H1 (cell line): ENCODE results near the gene TRAPPC3. TPM values are rescaled to one million over a fixed set of nuclear protein-coding genes. Genes with fewer than 3 reads are reported as not detected.
A peak's percentile ranks its signal among the peaks of the same experiment; 100 is the strongest.

ENCODE experiments used
- CTCF ChIA-PET: fragments of 300-600 bp; sonication (Branson Sonifier 250); formaldehyde crosslinking; loops from one replicate; lab custom pipeline; 2021; ENCODE audit not compliant: partially characterized antibody; lab: Charles Lee
- POLR2A ChIA-PET: fragments of 300-600 bp; sonication (Branson Sonifier 250); formaldehyde crosslinking; loops from one replicate; lab custom pipeline; 2021; ENCODE audit warnings: inconsistent platforms; ENCODE audit not compliant: partially characterized antibody; lab: Charles Lee
- DNase-seq, 2 experiments: peaks; one replicate each; pipeline versions ENCODE4 v3.0.0 to v3.0.0-alpha.2; 2010 to 2022; ENCODE audit warnings: low spot score in 2 of 2, low read depth in 1 of 2, mixed read lengths in 1 of 2
- FAIRE-seq: peaks from 2 replicates; lab custom pipeline; 2011; peaks lifted over from hg19 to GRCh38; lab: Jason Lieb, UNC
- H2AFZ ChIP-seq: 2 replicates; pipeline ENCODE4 v1.8.1; 2012; ENCODE audit warnings: low read length, inconsistent platforms
- H2AK5ac ChIP-seq: 2 replicates; pipeline ENCODE4 v1.6.1; 2013; ENCODE audit warnings: low read depth, low read length
- H2BK120ac ChIP-seq: replicated peaks from 2 replicates; pipeline ENCODE3; 2013; ENCODE audit warnings: low read depth, low read length, inconsistent platforms
- H2BK12ac ChIP-seq: 2 replicates; pipeline ENCODE4 v1.6.1; 2013; ENCODE audit warnings: low read depth, low read length
- H2BK15ac ChIP-seq: 2 replicates; pipeline ENCODE4 v1.6.1; 2013; ENCODE audit warnings: low read length
- H2BK20ac ChIP-seq: 2 replicates; pipeline ENCODE4 v1.6.1; 2013; ENCODE audit warnings: low read length
- H2BK5ac ChIP-seq: 2 replicates; pipeline ENCODE4 v1.6.1; 2013; ENCODE audit warnings: low read depth, low read length
- H3K14ac ChIP-seq: 2 replicates; pipeline ENCODE4 v1.6.1; 2013; ENCODE audit warnings: inconsistent platforms; ENCODE audit not compliant: insufficient read length
- H3K18ac ChIP-seq: 2 replicates; pipeline ENCODE4 v1.6.1; 2013; ENCODE audit warnings: low read length; ENCODE audit errors: extremely low read depth
- H3K23ac ChIP-seq: 2 replicates; pipeline ENCODE4 v1.6.1; 2013; ENCODE audit warnings: inconsistent platforms; ENCODE audit not compliant: insufficient read length
- H3K23me2 ChIP-seq: 2 replicates; pipeline ENCODE4 v1.6.1; 2013; ENCODE audit warnings: low read depth, low read length
- H3K27ac ChIP-seq: 2 replicates; pipeline ENCODE4 v1.6.1; 2011; ENCODE audit warnings: low read depth, low read length, inconsistent platforms
- H3K27me3 ChIP-seq, 4 experiments: replicated peaks in 1 of 4; 1 replicate in 1 of 4; 2 replicates in 3 of 4; pipeline versions ENCODE4 v1.6.1 to v1.8.1; 2011 to 2013; ENCODE audit warnings: low read length in 3 of 4, mild to moderate bottlenecking in 3 of 4, inconsistent platforms in 2 of 4, mixed read lengths in 2 of 4, moderate library complexity in 1 of 4; ENCODE audit not compliant: control insufficient read depth in 3 of 4, insufficient read depth in 3 of 4; ENCODE audit errors: extremely low read depth in 1 of 4
- H3K36me3 ChIP-seq, 4 experiments: 2 replicates each; pipeline versions ENCODE4 v1.6.1 to v1.8.1; 2011 to 2013; ENCODE audit warnings: mild to moderate bottlenecking in 4 of 4, low read length in 3 of 4, moderate library complexity in 2 of 4, control low read depth in 1 of 4, inconsistent platforms in 1 of 4; ENCODE audit not compliant: insufficient read depth in 4 of 4, control insufficient read depth in 2 of 4
- H3K4ac ChIP-seq: replicated peaks from 2 replicates; pipeline ENCODE3; 2013; ENCODE audit warnings: low read length, low read depth, mixed read lengths, inconsistent platforms; ENCODE audit not compliant: insufficient read length
- H3K4me1 ChIP-seq, 4 experiments: replicated peaks in 1 of 4; 1 replicate in 1 of 4; 2 replicates in 3 of 4; pipeline versions ENCODE4 v1.6.1 to v1.8.1; 2011 to 2013; ENCODE audit warnings: low read length in 3 of 4, inconsistent platforms in 2 of 4, mixed read lengths in 1 of 4; ENCODE audit not compliant: insufficient read depth in 4 of 4, control insufficient read depth in 3 of 4
- H3K4me2 ChIP-seq, 2 experiments: 2 replicates each; pipeline versions ENCODE4 v1.6.1 to v1.8.1; 2011 to 2013; ENCODE audit warnings: low read depth in 2 of 2, low read length in 2 of 2, control low read depth in 1 of 2, inconsistent platforms in 1 of 2, mild to moderate bottlenecking in 1 of 2; ENCODE audit not compliant: insufficient read depth in 1 of 2
- H3K4me3 ChIP-seq, 4 experiments: fragments of 200-600, 300-600 bp in 1 of 4; sonication (generic), shearing (Covaris generic), sonication (Bioruptor Twin) in 1 of 4; 2 replicates each; pipeline versions ENCODE4 v1.5.1 to v1.8.1; 2011 to 2016; ENCODE audit warnings: low read length in 4 of 4, low read depth in 3 of 4, control low read depth in 2 of 4, inconsistent platforms in 2 of 4, mild to moderate bottlenecking in 2 of 4, mixed read lengths in 1 of 4, moderate library complexity in 1 of 4; ENCODE audit not compliant: insufficient read depth in 2 of 4; ENCODE audit errors: extremely low read depth in 1 of 4
- H3K56ac ChIP-seq: replicated peaks from 2 replicates; pipeline ENCODE3; 2013; ENCODE audit warnings: low read depth, mild to moderate bottlenecking, mixed read lengths, low read length, inconsistent platforms; ENCODE audit not compliant: insufficient read length
- H3K79me1 ChIP-seq: 2 replicates; pipeline ENCODE4 v1.6.1; 2013; ENCODE audit warnings: low read depth, low read length, control low read depth
- H3K79me2 ChIP-seq, 2 experiments: 2 replicates each; pipeline versions ENCODE4 v1.6.1 to v1.8.1; 2012 to 2013; ENCODE audit warnings: low read length in 2 of 2, mild to moderate bottlenecking in 2 of 2, inconsistent platforms in 1 of 2; ENCODE audit not compliant: insufficient read depth in 2 of 2, control insufficient read depth in 1 of 2
- H3K9ac ChIP-seq, 4 experiments: replicated peaks in 1 of 4; 1 replicate in 1 of 4; 2 replicates in 3 of 4; pipeline versions ENCODE4 v1.6.1 to v1.8.1; 2011 to 2013; ENCODE audit warnings: low read depth in 3 of 4, low read length in 3 of 4, control low read depth in 2 of 4, mild to moderate bottlenecking in 2 of 4, moderate library complexity in 2 of 4, inconsistent platforms in 1 of 4; ENCODE audit errors: extremely low read depth in 1 of 4
- H3K9me3 ChIP-seq, 2 experiments: 2 replicates each; pipeline versions ENCODE4 v1.6.1 to v1.8.1; 2012 to 2013; ENCODE audit warnings: mild to moderate bottlenecking in 2 of 2, moderate library complexity in 2 of 2, control low read depth in 1 of 2, inconsistent platforms in 1 of 2, low read depth in 1 of 2, low read length in 1 of 2, mixed read lengths in 1 of 2; ENCODE audit not compliant: insufficient read depth in 2 of 2
- H4K20me1 ChIP-seq, 2 experiments: replicated peaks in 1 of 2; 2 replicates each; pipeline versions ENCODE3 to v1.8.1; 2011 to 2013; ENCODE audit warnings: inconsistent platforms in 2 of 2, low read length in 2 of 2, mild to moderate bottlenecking in 1 of 2; ENCODE audit not compliant: insufficient read depth in 2 of 2, control insufficient read depth in 1 of 2
- H4K5ac ChIP-seq: 2 replicates; pipeline ENCODE4 v1.6.1; 2013; ENCODE audit warnings: low read length, low read depth, mixed read lengths, inconsistent platforms; ENCODE audit not compliant: insufficient read length
- H4K8ac ChIP-seq: 2 replicates; pipeline ENCODE4 v1.8.0; 2013; ENCODE audit warnings: mild to moderate bottlenecking, moderate library complexity, low read length, inconsistent platforms; ENCODE audit not compliant: insufficient read depth; ENCODE audit errors: extremely low read depth
- H4K91ac ChIP-seq: replicated peaks from 2 replicates; pipeline ENCODE3; 2013; ENCODE audit warnings: low read length, mixed read lengths, inconsistent platforms; ENCODE audit not compliant: insufficient read length
- ATF2 ChIP-seq: IDR thresholded peaks from 2 replicates; pipeline ENCODE4 v1.6.1; 2012; ENCODE audit warnings: low read length, inconsistent platforms
- BRCA1 ChIP-seq: IDR thresholded peaks from 2 replicates; pipeline ENCODE4 v1.6.1; 2012; ENCODE audit warnings: low read depth, low read length, improper control_type of control experiment
- CBX8 ChIP-seq: fragments of 300-800, 300-1000 bp; sonication (generic); IDR thresholded peaks from 2 replicates; pipeline ENCODE4 v1.7.1; 2016; ENCODE audit warnings: low read depth, low read length, borderline replicate concordance
- CHD2 ChIP-seq: IDR thresholded peaks from 2 replicates; pipeline ENCODE4 v1.6.1; 2012; ENCODE audit warnings: low read length, improper control_type of control experiment
- SAP30 ChIP-seq: fragments of 300-600 bp; sonication (generic); IDR thresholded peaks from 2 replicates; pipeline ENCODE4 v1.7.1; 2012; ENCODE audit warnings: low read length, moderate library complexity, mild to moderate bottlenecking, inconsistent platforms; ENCODE audit not compliant: insufficient read depth, insufficient replicate concordance
- TCF12 ChIP-seq: IDR thresholded peaks from 2 replicates; pipeline ENCODE4 v1.6.1; 2011; ENCODE audit warnings: low read depth, mild to moderate bottlenecking, low read length
- USF2 ChIP-seq: IDR thresholded peaks from 2 replicates; pipeline ENCODE4 v1.6.1; 2011; ENCODE audit warnings: low read length, improper control_type of control experiment
- WGBS, 2 experiments: shearing (Covaris generic) in 1 of 2; methylation state at CpG; one replicate each; pipeline versions ENCODE4 v1.1.6 to v1.1.7; 2013 to 2015; ENCODE audit warnings: low lambda C conversion rate in 2 of 2, mixed read lengths in 2 of 2, inconsistent platforms in 1 of 2, low coverage in 1 of 2, missing lambda C conversion rate in 1 of 2; ENCODE audit not compliant: insufficient replicate concordance in 2 of 2, insufficient coverage in 1 of 2, insufficient read length in 1 of 2; ENCODE audit errors: extremely low coverage in 1 of 2, missing lambda C conversion rate in 1 of 2; 5-methylcytosine and 5-hydroxymethylcytosine counted together
- polyA plus RNA-seq, 7 experiments: library from polyadenylated mRNA; depleted of rRNA in 3 of 7; stranded (reverse) in 5 of 7; unstranded in 2 of 7; fragments of >200 nt in 5 of 7; fragments of 200-250 nt in 2 of 7; gene quantifications; 1 replicate in 5 of 7; 2 replicates in 1 of 7; 4 replicates in 1 of 7; pipeline versions ENCODE4 v1.2.1 to v1.2.3, GENCODE V29; 2011 to 2013; ENCODE audit warnings: missing spikeins in 2 of 7, mixed read lengths in 2 of 7
- total RNA-seq: library from RNA; stranded (reverse); fragmentation: NEBNext Ultra II Directional; extraction: Animal tissue kit (Norgen Biotek cat#: 25700); gene quantifications from 2 replicates; pipeline ENCODE4 v1.2.1, GENCODE V29; 2021

The TRAPPC3 gene
- total and polyA plus RNA-seq, 2 of the 8 experiments (the other 6 are each of a cell fraction or from before 2014, with no cell fraction given) = 47.8 to 51.0 TPM

DNA sequence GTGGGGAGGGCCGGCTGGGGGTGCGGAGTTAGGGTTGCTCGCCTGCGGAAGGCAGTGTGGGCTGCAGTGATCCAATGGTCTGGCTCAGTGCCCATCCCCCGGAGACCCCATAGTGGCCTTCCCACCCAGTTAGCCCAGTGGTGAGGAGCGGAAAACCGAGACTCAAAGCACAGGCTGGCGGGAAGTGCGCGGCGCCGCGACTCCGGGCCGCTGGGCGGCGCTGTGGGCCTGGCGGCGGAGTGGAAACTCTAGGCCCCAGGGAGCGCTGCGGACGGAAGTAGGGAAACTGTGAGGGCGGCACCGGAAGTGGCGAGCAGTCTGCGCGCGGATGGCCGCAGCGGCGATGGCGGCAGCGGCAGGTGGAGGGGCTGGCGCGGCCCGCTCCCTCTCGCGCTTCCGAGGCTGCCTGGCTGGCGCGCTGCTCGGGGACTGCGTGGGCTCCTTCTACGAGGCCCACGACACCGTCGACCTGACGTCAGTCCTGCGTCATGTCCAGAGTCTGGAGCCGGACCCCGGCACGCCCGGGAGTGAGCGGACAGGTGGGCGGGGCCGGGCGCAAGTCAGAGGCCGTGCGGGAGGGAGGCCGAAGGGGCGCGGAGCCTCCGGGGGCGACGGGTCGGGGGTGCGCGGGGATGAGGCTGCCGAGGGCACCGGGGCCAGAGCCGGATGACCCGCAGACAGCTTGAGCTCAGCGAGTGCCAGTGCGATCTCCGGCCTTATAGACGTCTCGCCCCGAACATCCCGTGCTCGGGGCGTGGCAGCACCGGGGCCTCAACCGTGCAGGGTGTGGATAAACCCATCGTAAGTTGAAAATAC lies 60.5 kb downstream of the TRAPPC3 start, which contains the start of gene ADPRS:
Gene ADPRS, plus strand, starts transcription at position 316 of the 816 bp plus-strand sequence. Its CDS starts 13 bp downstream, at position 329.
- peak within 1 kb of the TSS; percentile 93; the same call in 1 of the 2 replicates for H4K8ac ChIP-seq
- H2BK20ac ChIP-seq = no peak within 1 kb of the TSS
- CTCF ChIA-PET = interaction anchor here (1.2 to 32.6 kb wide), 5 partner anchors 8 to 254 kb away, joined by 3 to 738 read pairs (median 4); partner anchors contain the start of gene TRAPPC3
- no peak within 1 kb of the TSS for H2BK120ac ChIP-seq
- H3K56ac ChIP-seq = peak within 1 kb of the TSS; percentile 62
- no peak within 1 kb of the TSS for H3K4ac ChIP-seq
- peak within 1 kb of the TSS; percentile 55; the same call in 1 of the 2 replicates for H2AFZ ChIP-seq
- no peaks in the 10 kb centered on the region for H3K9me3 ChIP-seq
- peak within 1 kb of the TSS; percentile 76 to 91 (median 82) for H3K9ac ChIP-seq
- peak within 1 kb of the TSS; percentile 90; the same call in 1 of the 2 replicates for H2BK5ac ChIP-seq
- H3K14ac ChIP-seq = no peak within 1 kb of the TSS
- H3K27me3 ChIP-seq = peaks cover 0 to 3% (median 0%) of the 10 kb centered on the region in 4 experiments; a peak in 2 of 7 replicates
- no peak within 1 kb of the TSS for H2AK5ac ChIP-seq
- peaks cover 0 to 10% of the 10 kb centered on the region in 2 experiments for H4K20me1 ChIP-seq
- H3K4me1 ChIP-seq = peaks cover 0 to 18% (median 12%) of the 10 kb centered on the region in 4 experiments; a peak in 5 of 7 replicates
- H3K27ac ChIP-seq = peak within 1 kb of the TSS; percentile 36; the same call in 1 of the 2 replicates
- H3K4me2 ChIP-seq = peak within 1 kb of the TSS; percentile 92 to 94
- H3K23ac ChIP-seq = no peak within 1 kb of the TSS
- peak within 1 kb of the TSS; percentile 82 for H4K91ac ChIP-seq
- POLR2A ChIA-PET = interaction anchor here (1.4 kb wide), 1 partner anchor 8 kb away, joined by 5 read pairs; no protein-coding TSS in a partner anchor
- H3K36me3 ChIP-seq = peaks cover 14 to 28% (median 24%) of the 10 kb centered on the region in 4 experiments
- WGBS, 2 experiments = 3% methylated on average over 55 of the region's 84 CpGs; no CpG with 5 or more reads in 1 of the 2 experiments
- DNase-seq (peak; percentile 70 to 96), FAIRE-seq (no peak)
- H3K79me1 ChIP-seq = peaks cover 5% of the 10 kb centered on the region; the same call in 1 of the 2 replicates
- peak within 1 kb of the TSS; percentile 93 for H4K5ac ChIP-seq
- peaks cover 12% of the 10 kb centered on the region; the same call in 1 of the 2 replicates for H3K23me2 ChIP-seq
- peak within 1 kb of the TSS; percentile 88; the same call in 1 of the 2 replicates for H2BK15ac ChIP-seq
- peaks cover 0 to 15% of the 10 kb centered on the region in 2 experiments; a peak in 2 of 4 replicates for H3K79me2 ChIP-seq
- H3K18ac ChIP-seq = peak within 1 kb of the TSS; percentile 60
- peak within 1 kb of the TSS; percentile 27; the same call in 1 of the 2 replicates for H2BK12ac ChIP-seq
- peak within 1 kb of the TSS; percentile 70 to 94 (median 81) for H3K4me3 ChIP-seq
- peak; percentile 46; the same call in 1 of the 2 replicates for TF ChIP-seq CHD2
- TF ChIP-seq ATF2 = 0 out of 2 replicates have a peak, but pooled peaks have one; percentile 30
- TF ChIP-seq TCF12 = peak; percentile 50; the same call in 1 of the 2 replicates
- TF ChIP-seq CBX8 = no peak
- peak; percentile 81 for TF ChIP-seq SAP30
- TF ChIP-seq USF2 = no peak
- no peak for TF ChIP-seq BRCA1
